Activated CD8-positive, alpha-beta memory T cell treated with anti-CD3 and anti-CD28 coated beads for 4 hours (primary cell): ENCODE results near the gene FOXK1.

ENCODE experiments used
- DNase-seq, 2 donors: peaks; one replicate each; pipeline ENCODE4 v3.0.0-alpha.2; 2020; ENCODE audit warnings: low read depth in 2 of 2

FOXK1 gene

DNA sequence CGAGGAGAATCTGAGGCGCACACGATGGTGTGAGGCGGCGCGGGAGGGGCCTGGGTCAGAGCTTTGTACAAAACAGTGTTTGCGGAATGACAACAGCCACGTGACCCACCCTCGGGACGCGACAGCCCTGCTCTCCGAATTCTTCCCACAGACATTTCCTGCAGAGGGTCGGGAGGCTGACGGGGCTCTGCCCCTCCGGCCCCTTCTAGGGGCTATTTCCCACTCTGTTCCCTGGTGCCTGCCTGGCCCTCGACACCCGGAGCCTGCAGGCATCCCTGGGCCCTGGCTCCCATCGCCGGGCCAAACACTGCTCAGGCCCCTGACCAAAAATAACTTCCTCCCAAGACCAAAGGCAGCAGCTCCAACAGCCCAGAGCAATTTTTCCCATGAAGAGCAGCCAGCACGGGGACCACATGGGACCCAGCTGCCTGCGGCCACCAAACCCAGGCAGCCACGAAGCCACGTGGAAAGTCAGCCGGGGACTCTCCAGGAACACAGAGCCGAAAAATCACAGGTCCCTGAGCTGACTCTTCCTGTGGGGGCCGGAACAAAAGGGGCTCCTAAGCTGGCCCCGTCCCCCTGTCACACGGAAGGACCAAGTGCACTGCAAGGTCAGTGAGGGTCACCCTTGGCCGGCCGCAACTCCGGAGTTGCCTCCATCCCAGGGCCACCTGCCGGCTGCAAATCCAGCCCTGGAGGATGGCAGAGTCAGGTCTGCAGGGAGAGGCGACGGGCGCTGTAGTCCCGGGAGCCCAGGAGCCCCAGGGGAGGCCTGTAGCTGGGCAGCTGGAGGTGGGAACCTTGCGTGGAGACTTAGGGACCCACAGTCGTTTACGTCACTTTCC lies 137.7 kb downstream of the FOXK1 start:
- no peak for DNase-seq

DNA sequence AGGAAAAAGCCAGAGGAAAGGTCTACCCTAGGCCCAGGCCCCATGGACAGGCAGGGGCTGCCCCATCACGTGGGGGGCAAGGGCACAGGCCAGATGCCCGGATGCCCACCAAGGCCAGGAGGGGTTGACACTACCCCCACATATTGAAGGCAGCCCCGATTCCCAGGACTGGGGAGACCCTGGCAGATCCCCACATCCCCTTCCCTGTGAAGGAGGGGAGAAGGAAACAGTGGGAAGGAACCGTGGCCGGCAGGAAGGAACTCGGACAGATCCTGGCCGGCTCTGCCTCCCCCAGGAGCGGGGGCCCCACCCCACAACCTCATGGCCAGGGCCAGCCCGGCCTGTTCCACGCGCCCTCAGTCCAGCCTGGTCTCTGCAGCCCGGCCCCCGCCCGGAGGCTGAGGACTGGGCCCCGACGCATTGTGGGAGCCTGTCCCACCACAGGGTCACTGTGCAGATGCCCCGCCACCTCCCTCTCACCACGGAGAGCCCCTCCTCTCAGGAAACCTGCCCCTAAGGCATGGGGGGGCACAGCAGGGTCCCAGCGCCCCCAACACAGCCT lies 138.4 kb downstream of the FOXK1 start:
- DNase-seq, result no peak
